Measurements from ENCODE around the gene MYLK.

The MYLK gene, protein sequence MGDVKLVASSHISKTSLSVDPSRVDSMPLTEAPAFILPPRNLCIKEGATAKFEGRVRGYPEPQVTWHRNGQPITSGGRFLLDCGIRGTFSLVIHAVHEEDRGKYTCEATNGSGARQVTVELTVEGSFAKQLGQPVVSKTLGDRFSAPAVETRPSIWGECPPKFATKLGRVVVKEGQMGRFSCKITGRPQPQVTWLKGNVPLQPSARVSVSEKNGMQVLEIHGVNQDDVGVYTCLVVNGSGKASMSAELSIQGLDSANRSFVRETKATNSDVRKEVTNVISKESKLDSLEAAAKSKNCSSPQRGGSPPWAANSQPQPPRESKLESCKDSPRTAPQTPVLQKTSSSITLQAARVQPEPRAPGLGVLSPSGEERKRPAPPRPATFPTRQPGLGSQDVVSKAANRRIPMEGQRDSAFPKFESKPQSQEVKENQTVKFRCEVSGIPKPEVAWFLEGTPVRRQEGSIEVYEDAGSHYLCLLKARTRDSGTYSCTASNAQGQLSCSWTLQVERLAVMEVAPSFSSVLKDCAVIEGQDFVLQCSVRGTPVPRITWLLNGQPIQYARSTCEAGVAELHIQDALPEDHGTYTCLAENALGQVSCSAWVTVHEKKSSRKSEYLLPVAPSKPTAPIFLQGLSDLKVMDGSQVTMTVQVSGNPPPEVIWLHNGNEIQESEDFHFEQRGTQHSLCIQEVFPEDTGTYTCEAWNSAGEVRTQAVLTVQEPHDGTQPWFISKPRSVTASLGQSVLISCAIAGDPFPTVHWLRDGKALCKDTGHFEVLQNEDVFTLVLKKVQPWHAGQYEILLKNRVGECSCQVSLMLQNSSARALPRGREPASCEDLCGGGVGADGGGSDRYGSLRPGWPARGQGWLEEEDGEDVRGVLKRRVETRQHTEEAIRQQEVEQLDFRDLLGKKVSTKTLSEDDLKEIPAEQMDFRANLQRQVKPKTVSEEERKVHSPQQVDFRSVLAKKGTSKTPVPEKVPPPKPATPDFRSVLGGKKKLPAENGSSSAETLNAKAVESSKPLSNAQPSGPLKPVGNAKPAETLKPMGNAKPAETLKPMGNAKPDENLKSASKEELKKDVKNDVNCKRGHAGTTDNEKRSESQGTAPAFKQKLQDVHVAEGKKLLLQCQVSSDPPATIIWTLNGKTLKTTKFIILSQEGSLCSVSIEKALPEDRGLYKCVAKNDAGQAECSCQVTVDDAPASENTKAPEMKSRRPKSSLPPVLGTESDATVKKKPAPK (N-terminal part only)

DNA sequence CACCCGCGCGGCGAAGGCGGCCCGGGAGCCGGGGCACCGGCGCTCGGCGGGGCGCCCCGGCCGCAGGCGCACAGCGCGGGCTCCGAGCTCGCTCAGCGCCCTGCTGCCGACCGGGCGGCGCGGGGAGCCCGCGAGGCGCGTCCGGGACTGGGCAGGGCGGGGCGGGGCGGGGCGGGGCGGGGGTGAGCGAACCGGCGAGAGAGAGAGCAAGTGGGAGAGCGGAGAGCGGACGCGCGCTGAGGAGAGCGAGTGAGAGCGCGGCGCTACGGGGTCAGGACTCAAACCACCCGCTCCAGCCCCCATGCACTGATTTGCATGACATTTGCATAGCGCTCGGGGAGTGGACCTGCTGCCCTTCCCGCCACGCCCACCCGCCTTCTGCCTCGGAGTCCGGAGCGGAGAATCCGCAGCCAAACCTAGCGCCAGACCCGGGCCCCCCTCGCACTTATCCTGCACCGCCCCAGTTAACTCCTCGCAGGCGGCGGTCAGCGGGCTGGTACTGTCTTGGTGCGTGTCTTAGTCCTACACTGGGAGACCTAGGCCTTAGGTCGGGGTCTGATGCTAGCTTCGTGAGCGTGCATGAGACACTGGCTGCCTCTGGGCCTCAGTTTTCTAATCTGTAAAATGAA, at the start of gene MYLK:
TSS of gene MYLK (minus strand) at position 130 of the 629 bp plus-strand sequence. CDS start 90,491 bp downstream, outside the sequence.
- H3K9ac ChIP-seq (ENCODE audit: low read depth, low read length), result peak within 1 kb of the TSS; percentile 65; the same call in 1 of the 2 replicates
- H3K36me3 ChIP-seq (ENCODE audit: insufficient read depth, low read depth, low read length), result no peaks in the 10 kb centered on the region
- no peaks in the 10 kb centered on the region for H3K9me3 ChIP-seq (ENCODE audit: insufficient read depth, low read depth, low read length)
- H3K27ac ChIP-seq (ENCODE audit: low read length), result no peak within 1 kb of the TSS
- H3K4me1 ChIP-seq (ENCODE audit: insufficient read depth, low read length), result peaks cover 10% of the 10 kb centered on the region; the same call in 1 of the 2 replicates
- H3K4me3 ChIP-seq (ENCODE audit: low read length), result peak within 1 kb of the TSS; percentile 71
- H3K27me3 ChIP-seq (ENCODE audit: insufficient read depth, low read length), result peaks cover 20% of the 10 kb centered on the region

DNA sequence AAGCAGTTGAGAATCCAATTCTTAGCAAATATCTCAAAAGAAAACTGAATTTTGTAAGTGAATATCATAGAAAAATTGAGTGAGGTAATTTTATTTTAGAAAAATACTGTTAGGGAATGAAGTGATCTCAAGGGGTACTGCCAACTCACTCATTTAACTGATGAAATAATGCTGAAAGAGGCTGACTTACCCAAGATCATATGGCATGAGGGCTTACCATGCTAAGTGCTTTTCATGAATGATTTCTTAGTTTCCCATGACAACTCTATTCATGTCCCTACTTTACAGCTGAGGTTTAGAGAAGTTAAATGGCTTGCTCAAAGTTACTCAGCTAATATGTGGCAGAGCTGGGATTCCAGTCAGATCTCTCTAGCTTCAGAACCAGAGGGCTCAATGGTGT, 46.3 kb upstream of the MYLK start:
- Histone ChIP-seq H3K4me1 (ENCODE audit: insufficient read depth, low read length) (no peaks in the 10 kb centered on the region), H3K9me3 (ENCODE audit: insufficient read depth, low read depth, low read length) (no peaks in the 10 kb centered on the region), H3K4me3 (ENCODE audit: low read length) (no peak overlapping the region), H3K27ac (ENCODE audit: low read length) (no peak overlapping the region), H3K36me3 (ENCODE audit: insufficient read depth, low read depth, low read length) (peaks cover 85% of the 10 kb centered on the region), H3K9ac (ENCODE audit: low read depth, low read length) (no peak overlapping the region), H3K27me3 (ENCODE audit: insufficient read depth, low read length) (no peaks in the 10 kb centered on the region)

DNA sequence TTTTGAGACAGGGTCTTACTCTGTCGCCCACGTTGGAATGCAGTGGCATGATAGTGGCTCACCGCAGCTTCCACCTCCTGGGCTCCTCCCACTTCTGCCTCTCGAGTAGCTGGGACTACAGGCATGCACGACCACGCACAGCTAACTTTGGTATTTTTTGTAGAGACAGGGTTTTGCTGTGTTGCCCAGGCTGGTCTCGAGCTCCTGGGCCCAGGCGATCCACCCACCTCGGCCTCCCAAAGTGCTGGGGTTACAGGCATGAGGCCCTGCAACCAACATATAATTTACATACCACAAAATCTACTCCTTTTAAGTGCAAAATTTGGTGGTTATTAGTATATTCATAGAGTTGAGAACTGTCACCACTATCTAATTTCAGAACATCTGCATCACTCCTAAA, 45.2 kb upstream of the MYLK start:
- no peaks in the 10 kb centered on the region for H3K27me3 ChIP-seq (ENCODE audit: insufficient read depth, low read length)
- no peak overlapping the region for H3K27ac ChIP-seq (ENCODE audit: low read length)
- H3K4me3 ChIP-seq (ENCODE audit: low read length), result no peak overlapping the region
- H3K9ac ChIP-seq (ENCODE audit: low read depth, low read length), result no peak overlapping the region
- H3K4me1 ChIP-seq (ENCODE audit: insufficient read depth, low read length), result no peaks in the 10 kb centered on the region
- H3K36me3 ChIP-seq (ENCODE audit: insufficient read depth, low read depth, low read length), result peaks cover 84% of the 10 kb centered on the region
- H3K9me3 ChIP-seq (ENCODE audit: insufficient read depth, low read depth, low read length), result no peaks in the 10 kb centered on the region

DNA sequence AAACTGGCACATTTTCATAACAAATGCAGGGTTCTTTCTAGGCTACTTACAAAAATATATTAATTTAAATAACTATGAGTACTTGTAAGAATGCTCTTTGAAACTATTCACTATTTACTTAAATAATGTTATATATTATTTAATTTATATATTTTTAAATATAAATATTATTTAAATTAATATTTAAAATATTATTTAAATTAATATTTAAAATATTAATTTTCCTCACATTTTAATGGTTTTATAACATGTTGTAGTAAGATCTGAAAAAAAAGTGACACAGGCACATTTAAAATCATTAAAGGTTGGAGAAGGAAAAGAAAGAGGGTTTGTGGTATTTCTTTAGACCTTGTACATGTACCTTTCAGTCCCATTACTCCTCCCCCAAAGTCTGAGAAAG, 42.3 kb upstream of the MYLK start:
- Histone ChIP-seq H3K4me3 (ENCODE audit: low read length) (no peak overlapping the region), H3K27me3 (ENCODE audit: insufficient read depth, low read length) (no peaks in the 10 kb centered on the region), H3K9me3 (ENCODE audit: insufficient read depth, low read depth, low read length) (no peaks in the 10 kb centered on the region), H3K36me3 (ENCODE audit: insufficient read depth, low read depth, low read length) (peaks cover 80% of the 10 kb centered on the region), H3K27ac (ENCODE audit: low read length) (no peak overlapping the region), H3K9ac (ENCODE audit: low read depth, low read length) (no peak overlapping the region), H3K4me1 (ENCODE audit: insufficient read depth, low read length) (no peaks in the 10 kb centered on the region)

GRCh38 chr3:123920868-123921267, 36.7 kb upstream of the MYLK start:
- Histone ChIP-seq H3K36me3 (ENCODE audit: insufficient read depth, low read depth, low read length) (peaks cover 62% of the 10 kb centered on the region; the same call in 1 of the 2 replicates), H3K9me3 (ENCODE audit: insufficient read depth, low read depth, low read length) (no peaks in the 10 kb centered on the region), H3K4me3 (ENCODE audit: low read length) (no peak overlapping the region), H3K4me1 (ENCODE audit: insufficient read depth, low read length) (no peaks in the 10 kb centered on the region), H3K9ac (ENCODE audit: low read depth, low read length) (no peak overlapping the region), H3K27ac (ENCODE audit: low read length) (no peak overlapping the region), H3K27me3 (ENCODE audit: insufficient read depth, low read length) (no peaks in the 10 kb centered on the region)

DNA sequence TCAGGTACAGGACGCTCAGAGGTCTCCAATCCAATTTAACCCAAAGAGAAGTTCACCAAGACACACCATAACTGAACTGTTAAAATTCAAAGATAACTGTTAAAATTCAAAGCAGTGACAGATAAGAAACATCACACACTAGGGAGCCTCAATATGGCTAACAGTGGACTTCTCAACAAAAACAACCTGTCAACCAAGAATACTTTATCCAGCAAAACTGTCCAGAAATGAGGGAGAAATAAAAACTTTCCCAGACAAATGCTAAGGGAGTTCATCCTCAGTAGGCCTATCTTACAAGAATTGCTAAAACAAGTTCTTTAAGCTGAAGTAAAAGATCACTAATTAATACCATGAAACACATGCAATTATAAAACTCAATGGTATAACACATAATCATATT, 36.3 kb upstream of the MYLK start:
- H3K27me3 ChIP-seq (ENCODE audit: insufficient read depth, low read length), result no peaks in the 10 kb centered on the region

GRCh38 chr3:123919353-123919752, 35.2 kb upstream of the MYLK start:
- Histone ChIP-seq H3K27ac (ENCODE audit: low read length) (no peak overlapping the region), H3K9me3 (ENCODE audit: insufficient read depth, low read depth, low read length) (no peaks in the 10 kb centered on the region), H3K4me3 (ENCODE audit: low read length) (no peak overlapping the region), H3K27me3 (ENCODE audit: insufficient read depth, low read length) (no peaks in the 10 kb centered on the region), H3K4me1 (ENCODE audit: insufficient read depth, low read length) (no peaks in the 10 kb centered on the region), H3K9ac (ENCODE audit: low read depth, low read length) (no peak overlapping the region), H3K36me3 (ENCODE audit: insufficient read depth, low read depth, low read length) (peaks cover 65% of the 10 kb centered on the region; the same call in 1 of the 2 replicates)

More for the DNA sequence above, 36.3 kb upstream of the MYLK start:
- Histone ChIP-seq H3K4me3 (ENCODE audit: low read length) (no peak overlapping the region), H3K9me3 (ENCODE audit: insufficient read depth, low read depth, low read length) (no peaks in the 10 kb centered on the region), H3K9ac (ENCODE audit: low read depth, low read length) (no peak overlapping the region), H3K27ac (ENCODE audit: low read length) (no peak overlapping the region), H3K4me1 (ENCODE audit: insufficient read depth, low read length) (no peaks in the 10 kb centered on the region), H3K36me3 (ENCODE audit: insufficient read depth, low read depth, low read length) (peaks cover 60% of the 10 kb centered on the region; the same call in 1 of the 2 replicates)

DNA sequence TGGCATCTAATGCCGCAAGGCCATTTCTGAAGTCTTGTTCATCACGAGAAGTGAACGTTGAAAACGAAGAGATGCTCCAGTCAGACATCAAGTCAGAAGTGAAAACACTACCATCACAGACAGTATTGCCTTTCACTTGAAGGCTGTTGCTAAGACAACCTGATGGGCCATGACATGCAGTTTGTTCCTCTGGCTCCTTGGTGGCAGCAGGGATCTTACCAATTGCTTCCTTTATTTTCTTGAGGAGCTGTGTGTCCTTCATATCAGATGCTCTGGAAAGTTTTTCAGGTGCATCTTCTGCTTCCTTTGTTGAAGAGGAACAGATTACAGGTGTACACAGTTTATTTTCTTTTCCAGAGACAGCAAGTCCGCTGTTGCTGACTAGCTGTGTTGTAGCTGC, 30.7 kb upstream of the MYLK start:
- H3K9me3 ChIP-seq (ENCODE audit: insufficient read depth, low read depth, low read length), result no peaks in the 10 kb centered on the region
- H3K4me3 ChIP-seq (ENCODE audit: low read length), result no peak overlapping the region
- H3K36me3 ChIP-seq (ENCODE audit: insufficient read depth, low read depth, low read length), result peaks cover 34% of the 10 kb centered on the region; the same call in 1 of the 2 replicates
- H3K27me3 ChIP-seq (ENCODE audit: insufficient read depth, low read length), result no peaks in the 10 kb centered on the region; the same call in 1 of the 2 replicates
- H3K9ac ChIP-seq (ENCODE audit: low read depth, low read length), result no peak overlapping the region
- no peak overlapping the region for H3K27ac ChIP-seq (ENCODE audit: low read length)
- no peaks in the 10 kb centered on the region for H3K4me1 ChIP-seq (ENCODE audit: insufficient read depth, low read length)

- Histone ChIP-seq H3K36me3 (ENCODE audit: insufficient read depth, low read depth, low read length) (peaks cover 10% of the 10 kb centered on the region; the same call in 1 of the 2 replicates), H3K4me3 (ENCODE audit: low read length) (no peak overlapping the region), H3K9ac (ENCODE audit: low read depth, low read length) (no peak overlapping the region), H3K4me1 (ENCODE audit: insufficient read depth, low read length) (no peaks in the 10 kb centered on the region), H3K9me3 (ENCODE audit: insufficient read depth, low read depth, low read length) (no peaks in the 10 kb centered on the region), H3K27me3 (ENCODE audit: insufficient read depth, low read length) (no peaks in the 10 kb centered on the region; the same call in 1 of the 2 replicates), H3K27ac (ENCODE audit: low read length) (no peak overlapping the region)
These were observed 25.7 kb upstream of the MYLK start for GRCh38 chr3:123909785-123910184.

DNA sequence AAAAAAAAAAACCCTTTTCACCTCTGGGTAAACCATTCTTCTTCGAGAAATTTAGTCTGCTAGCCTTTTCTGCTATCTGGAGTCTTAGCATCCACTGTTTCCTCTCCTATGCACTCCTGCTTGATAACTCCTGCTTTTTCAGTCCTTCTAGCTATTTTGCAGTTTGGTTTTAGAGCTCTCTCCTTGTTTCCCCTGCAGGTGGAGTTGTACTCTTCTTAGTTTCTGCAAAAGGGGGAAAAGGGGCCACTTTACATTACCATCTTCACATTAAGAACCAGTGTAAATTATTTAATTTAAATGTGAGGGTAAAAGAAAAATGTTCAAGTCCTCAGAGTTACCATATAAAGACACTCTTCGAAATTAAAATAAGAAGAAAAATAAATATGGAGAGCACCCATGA, 23.6 kb upstream of the MYLK start:
- Histone ChIP-seq H3K4me3 (ENCODE audit: low read length) (no peak overlapping the region), H3K9me3 (ENCODE audit: insufficient read depth, low read depth, low read length) (no peaks in the 10 kb centered on the region), H3K36me3 (ENCODE audit: insufficient read depth, low read depth, low read length) (no peaks in the 10 kb centered on the region), H3K4me1 (ENCODE audit: insufficient read depth, low read length) (no peaks in the 10 kb centered on the region), H3K9ac (ENCODE audit: low read depth, low read length) (no peak overlapping the region), H3K27ac (ENCODE audit: low read length) (no peak overlapping the region), H3K27me3 (ENCODE audit: insufficient read depth, low read length) (no peaks in the 10 kb centered on the region; the same call in 1 of the 2 replicates)

All from iPS-20b (cell line).